Cardiac muscle cell (in vitro differentiated cells and primary cell): ENCODE data around the gene CFAP69. TPM values are rescaled to one million over a fixed set of nuclear protein-coding genes. Genes with fewer than 3 reads are reported as not detected.
A peak's percentile ranks its signal among the peaks of the same experiment; 100 is the strongest.

Experiments used
- DNase-seq, 2 donors: peaks; one replicate each; pipeline versions ENCODE4 v3.0.0 to v3.0.0-alpha.2; 2010 to 2017; ENCODE audit warnings: low read depth in 1 of 2, low spot score in 1 of 2
- H3K27ac ChIP-seq: fragments of 200-600 bp; sonication (generic); 2 replicates; pipeline ENCODE4 v1.5.1; 2016
- H3K27me3 ChIP-seq: fragments of 200-600 bp; sonication (generic); 2 replicates; pipeline ENCODE4 v1.6.0; 2016; ENCODE audit warnings: control low read depth
- H3K36me3 ChIP-seq: fragments of 200-600 bp; sonication (generic); 2 replicates; pipeline ENCODE4 v1.5.1; 2016; ENCODE audit warnings: control low read depth
- H3K4me1 ChIP-seq: fragments of 200-600 bp; sonication (generic); 2 replicates; pipeline ENCODE4 v1.8.1; 2017; ENCODE audit warnings: low read depth, mild to moderate bottlenecking, mixed run types
- H3K4me3 ChIP-seq: fragments of 200-600 bp; sonication (generic); 2 replicates; pipeline ENCODE4 v1.5.1; 2016; ENCODE audit warnings: mild to moderate bottlenecking
- H3K9me3 ChIP-seq: fragments of 200-600 bp; sonication (generic); 2 replicates; pipeline ENCODE4 v1.5.1; 2017; ENCODE audit warnings: low read depth, mild to moderate bottlenecking, control low read depth
- CTCF ChIP-seq: IDR thresholded peaks from 2 replicates; pipeline ENCODE4 v1.5.1; 2012; ENCODE audit warnings: low read depth, mild to moderate bottlenecking, low read length
- polyA plus RNA-seq: library from polyadenylated mRNA; unstranded; fragments of >200 nt; fragmentation: Nextera tagmentation; extraction: Ambion mirVana; gene quantifications from 2 replicates; pipeline ENCODE4 v1.2.1, GENCODE V29; 2016
- total RNA-seq: library from RNA; depleted of rRNA; stranded (reverse); fragments of >200 nt; gene quantifications from 2 replicates; pipeline ENCODE4 v1.2.3, GENCODE V29; 2016

The CFAP69 gene
- total and polyA plus RNA-seq, 2 experiments from 2014 or later, result 2.5 to 19.2 TPM

- H3K4me1 ChIP-seq, result no peaks in the 10 kb centered on the region
- H3K27me3 ChIP-seq, result peaks cover 9% of the 10 kb centered on the region
- DNase-seq, result no peak
- H3K36me3 ChIP-seq, result no peaks in the 10 kb centered on the region
- H3K4me3 ChIP-seq, result no peak overlapping the region
- TF ChIP-seq CTCF, result no peak
- H3K9me3 ChIP-seq, result no peaks in the 10 kb centered on the region
- no peak overlapping the region for H3K27ac ChIP-seq
Measured at GRCh38 chr7:90210475-90210874, 34.5 kb upstream of the CFAP69 start.

- Histone ChIP-seq H3K27ac (no peak overlapping the region), H3K4me1 (no peaks in the 10 kb centered on the region), H3K27me3 (peaks cover 9% of the 10 kb centered on the region), H3K9me3 (no peaks in the 10 kb centered on the region), H3K36me3 (no peaks in the 10 kb centered on the region), H3K4me3 (peak overlapping the region; percentile 55)
- no peak for TF ChIP-seq CTCF
- DNase-seq, result peak in 1 of 2 donors; percentile 9
Measured at GRCh38 chr7:90210981-90211380, 34.0 kb upstream of the CFAP69 start.

- Histone ChIP-seq H3K4me1 (no peaks in the 10 kb centered on the region), H3K36me3 (no peaks in the 10 kb centered on the region), H3K9me3 (no peaks in the 10 kb centered on the region), H3K27ac (no peak within 1 kb of the TSS), H3K4me3 (peak within 1 kb of the TSS; percentile 55), H3K27me3 (peaks cover 9% of the 10 kb centered on the region)
- peak; percentile 92 to 98 for DNase-seq
- TF ChIP-seq CTCF, result peak; percentile 67
Measured at GRCh38 chr7:90211391-90212148, 33.4 kb upstream of the CFAP69 start, which contains the start of gene STEAP2. STEAP2 (plus strand) TSS chr7:90211740; CDS start chr7:90225083, 13,343 bp downstream.

GRCh38 chr7:90212149-90212495 is 32.9 kb upstream of the CFAP69 start:
- TF ChIP-seq CTCF, result no peak
- peaks cover 9% of the 10 kb centered on the region for H3K27me3 ChIP-seq
- H3K4me3 ChIP-seq, result peak overlapping the region; percentile 55
- H3K36me3 ChIP-seq, result no peaks in the 10 kb centered on the region
- DNase-seq, result no peak
- H3K27ac ChIP-seq, result no peak overlapping the region
- no peaks in the 10 kb centered on the region for H3K4me1 ChIP-seq
- H3K9me3 ChIP-seq, result no peaks in the 10 kb centered on the region

GRCh38 chr7:90213521-90213920 is 31.5 kb upstream of the CFAP69 start:
- DNase-seq, result no peak
- no peak overlapping the region for H3K27ac ChIP-seq
- H3K27me3 ChIP-seq, result peaks cover 9% of the 10 kb centered on the region
- H3K36me3 ChIP-seq, result no peaks in the 10 kb centered on the region
- no peak overlapping the region for H3K4me3 ChIP-seq
- TF ChIP-seq CTCF, result no peak
- H3K4me1 ChIP-seq, result no peaks in the 10 kb centered on the region
- no peaks in the 10 kb centered on the region for H3K9me3 ChIP-seq
